ENCODE results near the gene MYO1E.

Gene MYO1E

DNA sequence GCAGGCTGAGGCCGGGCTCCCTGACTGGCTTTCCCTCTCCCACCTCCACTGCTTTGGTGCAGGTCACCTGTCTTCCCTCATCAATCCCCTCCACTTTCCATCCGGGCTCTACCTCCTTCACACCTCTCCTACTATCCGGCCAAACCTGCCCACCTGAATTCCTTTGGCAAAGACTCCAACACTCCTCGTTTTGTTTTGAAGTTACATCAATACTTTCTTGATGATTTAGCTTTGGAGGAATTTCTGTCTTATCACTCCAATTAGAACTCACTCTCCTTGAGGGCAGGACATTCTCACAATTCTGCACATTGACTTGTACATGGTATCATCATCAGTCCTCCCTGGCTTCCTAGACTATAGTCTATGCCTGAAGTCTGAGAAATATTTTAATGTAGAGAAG is 145.7 kb downstream of the MYO1E start:
- no peak for DNase-seq (ENCODE audit: low spot score)

- DNase-seq (ENCODE audit: low spot score): no peak
Measured at GRCh38 chr15:59224474-59224873, 148.2 kb downstream of the MYO1E start.

GRCh38 chr15:59223736-59224135 is 148.9 kb downstream of the MYO1E start:
- no peak for DNase-seq (ENCODE audit: low spot score)

DNA sequence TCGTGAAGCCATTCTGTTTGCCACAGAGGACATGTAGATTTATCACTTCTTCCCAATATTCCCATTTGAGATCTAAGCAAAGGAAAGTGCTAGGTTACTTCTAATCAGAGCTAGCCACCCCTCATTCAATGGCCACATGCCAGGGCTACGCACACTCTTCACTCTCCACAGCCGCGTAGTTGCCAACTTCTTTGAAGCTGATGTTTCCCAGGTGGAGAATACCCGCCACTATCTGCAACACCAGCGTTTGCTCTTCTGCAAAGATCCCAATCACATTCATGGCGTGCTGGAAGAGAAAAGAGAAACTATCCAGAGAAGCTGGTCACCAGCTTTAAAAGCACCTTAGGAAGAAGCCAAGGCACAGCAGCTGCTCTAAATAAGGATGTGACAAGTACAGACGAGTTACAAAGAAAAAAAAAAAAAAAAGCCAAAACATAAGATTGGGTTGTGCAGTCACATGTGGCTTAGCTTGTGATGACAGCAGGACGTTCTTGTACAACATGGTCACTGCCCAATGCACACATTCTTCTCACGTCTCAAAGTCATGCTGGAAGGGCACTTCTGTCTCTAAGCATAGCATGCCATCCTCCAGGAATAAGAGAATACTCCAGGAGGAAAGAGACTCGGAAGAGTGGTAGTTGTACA is 149.6 kb downstream of the MYO1E start:
- DNase-seq (ENCODE audit: low spot score): no peak

DNA sequence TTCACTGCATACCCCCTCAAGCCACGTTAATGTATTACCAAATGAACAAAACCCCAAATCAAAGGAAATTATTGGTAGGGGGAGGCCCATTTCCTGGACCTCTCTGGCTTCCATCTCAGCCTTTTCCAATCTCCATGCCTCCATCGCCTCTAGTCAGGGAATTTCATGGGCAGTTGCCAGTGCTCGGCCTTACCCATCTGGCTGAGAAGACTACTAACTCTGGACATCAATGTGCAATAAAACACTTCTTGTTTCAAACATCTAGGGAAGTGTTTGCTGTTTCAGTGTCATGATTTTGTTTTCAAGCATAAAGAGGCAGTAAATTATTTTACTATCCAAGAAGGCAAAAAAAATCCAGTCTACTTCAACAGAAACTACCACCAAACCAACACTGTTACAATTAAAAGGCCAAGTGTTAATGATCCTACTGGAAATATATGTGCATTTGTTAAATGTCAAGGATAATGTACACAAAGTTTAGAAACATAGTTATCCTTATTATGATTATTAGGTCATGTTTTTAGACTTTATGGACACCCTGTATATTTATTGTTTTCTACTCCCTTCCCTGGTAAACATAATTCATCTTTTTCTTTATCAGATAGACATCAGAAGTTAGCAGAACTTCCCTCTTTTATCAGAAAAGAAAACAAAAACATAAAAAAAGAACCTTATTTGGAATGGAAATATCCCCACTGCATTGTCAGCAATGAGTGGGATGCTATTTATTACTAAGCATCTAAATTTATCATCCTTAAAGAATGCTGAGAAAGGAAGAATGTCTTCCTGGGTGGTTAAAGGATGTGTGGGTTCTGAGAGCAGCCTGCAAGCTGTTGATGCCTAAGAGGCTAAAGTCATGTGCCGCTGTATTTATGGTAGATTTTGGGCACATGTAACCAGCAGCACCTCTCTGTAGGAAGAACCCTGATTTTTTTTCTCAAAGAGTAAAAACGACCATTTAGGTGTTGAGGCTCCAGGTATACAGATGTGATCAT is 150.9 kb downstream of the MYO1E start:
- DNase-seq (ENCODE audit: low spot score): no peak

DNA sequence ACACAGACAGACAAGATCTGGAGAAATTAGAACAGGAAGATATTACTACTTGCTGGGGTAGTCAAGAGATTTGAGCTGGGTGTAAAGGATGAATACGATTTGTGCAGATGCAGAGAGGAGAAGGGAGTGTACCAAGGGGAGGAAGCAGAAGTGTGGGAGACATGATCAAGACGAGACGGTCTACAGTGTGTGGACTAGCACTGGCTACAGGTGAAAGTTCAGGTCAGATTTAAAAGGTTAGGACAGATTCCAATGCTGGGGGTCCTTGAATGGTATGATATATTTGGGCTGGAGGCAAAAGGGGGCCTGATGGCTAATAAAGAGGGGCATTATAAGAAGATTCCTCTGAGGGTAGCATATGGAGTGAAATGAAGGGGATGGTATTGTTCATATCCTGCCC is 154.0 kb downstream of the MYO1E start:
- DNase-seq (ENCODE audit: low spot score): no peak

- no peak for DNase-seq (ENCODE audit: low spot score)
Measured at GRCh38 chr15:59217876-59218498, 154.7 kb downstream of the MYO1E start.

GRCh38 chr15:59216911-59217310 is 155.8 kb downstream of the MYO1E start:
- no peak for DNase-seq (ENCODE audit: low spot score)

- DNase-seq (ENCODE audit: low spot score): no peak
Measured at GRCh38 chr15:59210186-59210585, 162.5 kb downstream of the MYO1E start.

DNA sequence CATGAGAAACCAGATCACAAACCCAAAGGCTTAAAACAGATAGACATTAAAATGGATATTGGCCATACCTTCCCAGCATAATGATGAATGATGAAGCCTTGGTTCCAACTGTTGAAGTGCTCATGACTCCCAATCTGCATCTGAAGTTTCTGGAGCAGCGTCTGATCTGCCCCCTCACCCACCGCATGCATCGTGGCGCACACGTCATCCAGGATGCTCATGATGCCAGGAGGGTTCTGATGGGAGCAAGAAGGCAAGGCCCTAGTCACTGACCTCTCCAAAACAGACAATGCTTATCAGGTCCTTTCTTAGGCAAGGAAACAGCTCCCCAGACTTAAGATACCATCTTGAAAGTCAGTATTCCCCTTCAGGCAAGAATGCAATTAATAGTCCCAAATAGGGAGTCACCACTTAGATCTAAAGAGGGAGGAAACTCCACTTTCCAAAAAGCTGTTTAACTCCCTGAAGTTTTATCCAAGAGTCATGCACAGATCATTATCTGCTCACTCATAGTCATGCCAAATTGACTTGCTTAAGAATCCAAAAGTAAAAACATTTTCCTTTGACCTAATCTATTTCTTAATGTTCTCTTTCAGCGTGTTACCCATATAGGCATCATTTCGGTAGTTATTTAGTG is 163.9 kb downstream of the MYO1E start:
- no peak for DNase-seq (ENCODE audit: low spot score)

GRCh38 chr15:59206623-59207183 is 166.0 kb downstream of the MYO1E start, which contains the start of gene LDHAL6B:
Gene LDHAL6B (plus strand): TSS chr15:59206843. CDS start chr15:59206941, 98 bp downstream.
- no peak for DNase-seq (ENCODE audit: low spot score)

- no peak for DNase-seq (ENCODE audit: low spot score)
Measured at GRCh38 chr15:59205839-59206622, 166.6 kb downstream of the MYO1E start.

GRCh38 chr15:59203657-59204056 is 169.0 kb downstream of the MYO1E start:
- no peak for DNase-seq (ENCODE audit: low spot score)

DNA sequence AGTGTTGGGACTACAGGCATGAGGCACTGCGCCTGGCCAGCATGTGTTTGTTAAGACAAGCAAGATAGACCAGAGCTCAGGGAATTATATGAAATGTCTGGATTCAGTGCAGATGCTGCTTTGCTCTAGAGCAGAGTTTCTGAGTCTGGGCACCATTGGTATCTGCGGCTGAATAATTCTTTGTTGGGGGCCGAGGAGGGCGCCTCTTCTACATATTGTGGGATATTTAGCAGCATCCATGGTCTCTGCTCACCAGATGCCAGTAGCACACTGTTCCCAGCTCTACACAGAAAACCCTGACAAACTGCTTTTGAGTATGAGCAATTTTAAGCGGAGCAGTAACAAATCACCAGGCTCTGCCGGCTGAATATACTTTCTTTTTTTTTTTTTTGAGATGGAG is 169.7 kb downstream of the MYO1E start:
- DNase-seq (ENCODE audit: low spot score): no peak

DNA sequence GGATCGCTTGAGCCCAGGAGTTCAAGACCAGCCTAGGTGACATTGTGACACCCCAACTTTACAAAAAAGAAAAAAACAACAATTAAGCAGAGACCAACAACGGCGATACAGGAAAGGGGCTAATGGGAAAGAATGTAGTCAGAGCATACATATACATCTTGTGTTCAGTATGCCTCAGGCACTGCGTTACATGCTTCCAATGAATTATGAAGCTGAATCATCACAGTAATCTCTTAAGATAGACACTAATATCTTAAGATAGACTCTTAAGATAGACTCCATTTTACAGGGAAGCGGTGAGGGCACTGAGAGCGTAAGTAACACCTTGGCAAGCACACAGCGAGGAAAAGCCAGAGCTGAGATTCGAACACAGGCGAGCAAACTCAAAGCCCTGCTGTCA is 172.1 kb downstream of the MYO1E start:
- no peak for DNase-seq (ENCODE audit: low spot score)

DNA sequence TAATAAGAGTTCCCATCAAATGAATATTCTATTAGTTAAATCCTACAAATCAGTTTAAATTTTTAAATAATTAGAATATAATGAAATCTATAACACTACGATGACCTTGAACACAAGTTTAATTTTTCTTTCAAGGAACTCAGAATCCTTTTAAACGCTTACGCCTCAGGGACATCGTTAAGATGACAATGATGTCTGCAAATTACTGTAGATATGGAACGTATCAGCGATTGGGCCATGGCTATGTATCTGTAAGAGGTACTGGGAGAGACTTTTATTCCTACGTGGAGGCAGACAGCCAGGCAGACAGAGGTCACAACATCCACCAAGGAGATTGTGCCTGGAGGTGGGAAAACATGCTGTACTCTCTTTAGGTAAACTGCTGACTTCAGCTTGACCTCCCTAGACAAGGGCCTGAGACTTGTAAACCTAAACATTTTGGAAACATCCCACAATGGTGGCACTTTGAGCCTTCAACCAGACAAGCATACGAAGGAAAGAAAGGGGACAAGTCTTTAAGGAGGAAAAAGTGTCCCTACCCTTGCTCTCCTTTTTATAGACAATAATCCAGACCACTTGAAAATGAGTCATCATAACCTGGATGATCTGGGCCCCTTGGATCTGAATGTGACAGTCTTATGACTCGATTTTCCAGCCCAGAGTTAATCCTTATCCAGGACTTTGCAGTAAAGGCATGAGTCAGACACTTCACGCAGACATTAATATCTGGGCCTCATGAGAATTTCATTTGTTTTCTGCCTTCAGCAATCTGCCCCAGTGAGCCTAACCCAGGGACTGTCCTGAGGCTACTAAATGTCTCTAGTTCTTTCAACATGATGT is 172.8 kb downstream of the MYO1E start:
- DNase-seq (ENCODE audit: low spot score): no peak

DNA sequence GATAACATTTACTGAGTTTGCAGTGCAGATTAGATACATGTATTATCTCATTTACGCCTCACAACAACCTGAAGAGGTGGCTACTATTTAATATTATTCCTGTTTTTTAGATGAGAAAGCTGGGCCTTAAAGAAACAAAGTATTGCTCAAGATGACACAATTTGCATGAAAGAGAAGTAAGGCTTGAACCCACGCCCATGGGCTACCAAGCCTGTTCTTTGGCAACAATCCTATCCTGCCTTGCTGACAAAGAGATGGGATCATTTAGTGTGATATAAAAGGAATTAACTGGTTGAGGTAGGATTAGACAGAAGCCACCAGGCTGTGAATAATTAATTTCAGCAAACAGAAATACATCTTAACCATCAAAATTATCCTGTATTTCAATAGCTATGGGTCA is 175.2 kb downstream of the MYO1E start:
- no peak for DNase-seq (ENCODE audit: low spot score)

GRCh38 chr15:59196416-59196815 is 176.3 kb downstream of the MYO1E start:
- no peak for DNase-seq (ENCODE audit: low spot score)

GRCh38 chr15:59194639-59195325 is 177.9 kb downstream of the MYO1E start:
- DNase-seq (ENCODE audit: low spot score): no peak

DNA sequence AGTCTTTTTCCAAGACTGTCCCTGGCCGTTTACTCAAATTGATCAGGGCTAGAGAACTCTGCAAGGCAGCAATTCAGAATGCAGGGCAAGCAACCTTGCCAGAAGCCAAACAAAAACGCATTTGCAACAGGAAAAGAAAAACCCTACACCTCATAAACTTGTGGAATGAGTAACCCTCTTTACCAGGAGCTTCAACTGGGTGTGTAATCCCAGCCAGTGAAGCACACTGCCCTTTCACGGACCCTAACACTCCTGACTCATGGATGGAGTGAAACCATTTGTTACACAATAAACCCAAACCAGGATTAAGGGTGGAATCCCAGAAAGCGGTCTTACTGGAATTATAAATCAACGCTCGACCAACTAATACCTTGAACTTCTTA is 180.8 kb downstream of the MYO1E start:
- DNase-seq (ENCODE audit: low spot score): no peak
